Measurements from ENCODE around the gene AFDN.

Gene AFDN

DNA sequence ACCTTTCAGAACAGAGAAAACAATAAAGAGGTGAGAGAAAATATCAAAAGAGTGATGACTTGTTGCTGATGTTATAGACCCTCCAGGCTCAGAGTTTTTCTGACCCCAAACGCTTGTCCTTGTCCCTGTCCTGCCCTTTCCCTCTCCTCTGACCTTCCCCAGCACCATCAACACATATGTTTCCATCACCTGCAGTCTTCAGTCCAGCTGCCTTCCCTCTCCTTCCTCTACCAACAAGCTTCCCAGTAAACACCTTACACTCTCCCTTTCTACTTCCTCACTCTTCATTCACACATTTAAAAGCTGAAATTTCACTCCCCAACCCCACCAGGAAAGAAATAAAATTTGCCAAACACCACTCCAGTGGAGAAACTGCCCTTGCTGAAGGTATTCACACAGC, 25.4 kb upstream of the AFDN start:
- FAIRE-seq (no peak), DNase-seq (ENCODE audit: insufficient read length, low spot score) (no peak)
- TF ChIP-seq POLR2A (IDR thresholded peaks at IDR 0.05; ENCODE audit: low read depth, low read length), result no peak

DNA sequence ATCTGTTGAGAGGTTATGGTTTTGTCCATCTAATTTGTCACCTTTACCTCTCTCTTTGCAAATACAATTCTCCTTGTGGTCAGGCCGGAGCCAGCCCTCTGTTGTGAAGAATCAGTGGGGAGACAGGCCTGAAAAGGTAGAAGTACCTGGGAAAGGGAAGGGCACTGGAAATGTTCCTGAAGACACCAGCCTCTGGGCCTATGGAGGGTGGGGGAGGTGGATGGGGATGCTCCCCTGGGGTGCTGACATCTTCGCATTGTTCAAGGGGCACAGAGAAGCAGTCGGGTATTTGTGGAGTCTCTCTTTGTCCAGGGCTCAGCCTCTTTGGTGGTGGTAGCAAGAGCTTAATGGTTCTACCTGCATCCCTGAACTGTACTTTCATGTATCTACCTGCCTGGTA, 24.4 kb upstream of the AFDN start:
- TF ChIP-seq POLR2A (IDR thresholded peaks at IDR 0.05; ENCODE audit: low read depth, low read length), result no peak
- DNase-seq (ENCODE audit: insufficient read length, low spot score) (no peak), FAIRE-seq (no peak)

DNA sequence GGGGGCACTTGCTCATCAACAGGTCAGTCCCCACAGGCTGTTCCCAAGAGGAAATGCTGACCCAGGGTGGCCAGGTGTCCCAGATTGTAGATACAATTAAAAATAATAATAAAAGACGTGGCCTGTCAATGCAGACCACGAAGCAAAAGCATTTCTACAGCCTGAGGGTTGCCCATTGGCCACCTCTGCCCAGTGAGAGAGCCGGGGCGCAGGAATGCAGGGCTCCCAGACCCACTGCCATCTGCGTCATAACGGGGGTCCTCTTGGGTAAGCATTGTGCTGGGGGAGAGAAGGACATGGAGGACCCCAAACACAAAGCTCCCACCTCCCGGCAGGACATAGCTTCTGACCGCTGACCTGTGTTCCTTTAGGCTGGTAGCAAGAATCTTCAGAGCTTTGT, 22.9 kb upstream of the AFDN start:
- DNase-seq (ENCODE audit: insufficient read length, low spot score) (no peak), FAIRE-seq (no peak)
- TF ChIP-seq POLR2A (IDR thresholded peaks at IDR 0.05; ENCODE audit: low read depth, low read length), result no peak

DNA sequence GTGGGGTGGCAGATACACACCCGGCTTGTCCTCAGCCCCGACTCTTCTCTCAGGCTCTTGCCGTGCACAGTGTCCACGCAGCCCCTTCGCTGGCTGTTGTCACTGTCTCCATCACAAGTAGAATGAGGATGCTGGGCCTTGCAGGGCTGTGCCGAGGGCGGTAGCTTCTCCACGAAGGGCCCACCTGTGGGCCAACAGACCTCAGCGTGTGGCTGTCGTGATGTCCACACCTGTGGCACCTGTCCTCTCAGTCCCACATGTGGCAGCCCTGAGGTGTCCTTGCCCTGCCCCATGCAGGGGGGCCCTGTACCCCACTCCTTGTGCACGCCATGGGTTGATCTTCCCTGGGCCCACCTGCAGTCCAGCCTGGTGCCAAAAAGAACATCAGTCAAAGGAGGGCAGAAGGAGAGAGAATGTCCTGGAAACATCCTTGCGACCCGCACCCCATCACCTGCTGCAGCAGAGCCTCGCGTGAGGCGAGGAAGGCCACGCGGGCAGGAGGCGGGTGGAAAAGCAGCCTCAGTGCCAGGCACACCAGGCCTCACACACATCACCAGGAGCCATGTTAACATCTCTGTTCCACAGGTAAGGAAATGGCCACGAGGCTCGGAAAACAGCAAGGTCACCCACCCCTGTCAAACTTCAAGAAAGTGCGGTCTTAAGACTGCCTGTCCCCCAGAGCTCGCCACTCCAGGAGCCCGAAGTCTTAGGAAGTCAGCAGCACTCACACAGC, 22.3 kb upstream of the AFDN start:
- TF ChIP-seq POLR2A (IDR thresholded peaks at IDR 0.05; ENCODE audit: low read depth, low read length), result no peak
- FAIRE-seq (no peak), DNase-seq (ENCODE audit: insufficient read length, low spot score) (no peak)

DNA sequence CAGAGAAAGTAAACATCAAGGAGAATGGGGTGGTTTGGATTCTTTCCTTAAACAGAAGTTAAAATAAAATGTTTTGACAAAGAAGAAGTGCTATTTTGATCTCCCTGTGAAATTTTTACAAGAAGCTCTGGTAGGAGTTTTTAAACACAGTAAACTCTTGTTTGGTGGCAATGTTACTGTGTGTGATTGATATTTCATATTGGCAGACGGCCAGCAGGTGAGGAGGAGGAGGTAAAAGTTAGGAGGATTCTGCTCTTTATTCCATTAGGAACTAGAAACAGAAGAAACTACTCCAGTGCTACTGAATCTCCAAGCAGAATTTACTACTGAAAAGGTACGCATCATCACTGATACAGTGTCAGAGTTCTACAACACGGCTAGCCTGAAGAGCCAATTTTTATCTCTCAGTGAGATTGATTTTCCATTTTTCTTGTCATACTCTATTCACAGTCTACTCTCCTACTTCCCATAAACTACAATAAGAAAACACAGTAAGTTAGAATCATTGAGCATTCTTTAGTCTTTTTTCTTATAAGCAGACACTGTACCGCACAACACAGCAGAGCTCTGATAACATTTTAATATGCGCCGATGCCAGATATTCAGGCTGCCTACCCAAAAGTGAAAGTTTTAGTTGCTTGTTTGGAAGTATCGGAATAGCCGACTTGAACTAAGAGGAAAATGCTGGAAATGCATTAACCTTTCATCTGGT, 21.2 kb upstream of the AFDN start:
- FAIRE-seq, result no peak
- TF ChIP-seq POLR2A (IDR thresholded peaks at IDR 0.05; ENCODE audit: low read depth, low read length), result no peak

DNA sequence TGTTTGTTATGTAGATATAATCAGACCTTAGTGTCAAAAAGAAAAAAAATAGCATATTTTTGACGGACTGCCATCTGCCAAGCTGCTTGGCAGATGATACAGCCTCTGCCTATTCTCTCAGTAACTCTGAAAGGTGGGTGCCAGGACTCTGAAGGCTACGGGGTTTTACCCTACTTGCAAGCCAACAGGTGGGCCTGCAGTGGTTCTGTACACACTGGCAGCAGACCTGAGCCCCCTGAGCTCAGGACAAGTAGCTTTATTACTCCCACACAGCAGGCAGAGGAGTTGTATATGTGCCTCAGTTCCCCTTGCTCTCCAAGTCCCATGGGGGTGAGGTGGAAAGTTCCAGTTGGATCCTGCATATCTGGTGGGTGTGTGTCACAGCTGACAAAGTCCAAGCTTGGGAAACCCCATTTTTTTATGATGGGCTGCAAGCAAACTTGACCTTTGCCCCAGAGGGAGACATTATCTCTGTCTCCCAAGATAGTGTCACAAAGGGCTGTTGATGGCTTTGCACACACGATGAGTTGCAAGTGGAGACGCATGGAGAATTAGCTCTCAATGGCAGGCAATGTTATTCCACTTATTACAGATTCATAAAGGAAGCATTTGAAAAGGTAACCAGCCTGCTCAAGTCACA, 20.5 kb upstream of the AFDN start:
- no peak for FAIRE-seq
- no peak for TF ChIP-seq POLR2A (IDR thresholded peaks at IDR 0.05; ENCODE audit: low read depth, low read length)

More for the DNA sequence above, 21.2 kb upstream of the AFDN start:
- DNase-seq (ENCODE audit: insufficient read length, low spot score), result no peak

DNA sequence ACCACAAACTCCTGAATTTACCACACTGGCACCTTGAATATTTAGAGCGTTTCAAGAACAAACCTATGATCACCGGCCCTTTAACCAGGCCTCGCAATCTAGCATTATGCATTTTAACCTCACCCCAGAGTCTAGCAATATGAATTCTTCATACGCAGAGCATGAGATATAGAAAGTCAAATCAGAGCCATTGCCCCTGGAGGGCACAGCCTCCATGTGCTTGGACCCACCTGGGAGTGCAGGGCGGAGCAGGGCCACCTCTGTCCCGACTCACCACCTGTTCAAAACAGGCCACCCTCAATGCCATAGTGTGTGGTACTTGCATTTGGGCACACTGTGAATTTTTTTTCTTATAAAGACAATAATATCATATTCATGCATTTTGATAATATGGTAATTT, 19.5 kb upstream of the AFDN start:
- no peak for DNase-seq (ENCODE audit: insufficient read length, low spot score)
- FAIRE-seq, result no peak
- TF ChIP-seq POLR2A (IDR thresholded peaks at IDR 0.05; ENCODE audit: low read depth, low read length), result no peak

More for the DNA sequence above, 20.5 kb upstream of the AFDN start:
- DNase-seq (ENCODE audit: insufficient read length, low spot score), result no peak

DNA sequence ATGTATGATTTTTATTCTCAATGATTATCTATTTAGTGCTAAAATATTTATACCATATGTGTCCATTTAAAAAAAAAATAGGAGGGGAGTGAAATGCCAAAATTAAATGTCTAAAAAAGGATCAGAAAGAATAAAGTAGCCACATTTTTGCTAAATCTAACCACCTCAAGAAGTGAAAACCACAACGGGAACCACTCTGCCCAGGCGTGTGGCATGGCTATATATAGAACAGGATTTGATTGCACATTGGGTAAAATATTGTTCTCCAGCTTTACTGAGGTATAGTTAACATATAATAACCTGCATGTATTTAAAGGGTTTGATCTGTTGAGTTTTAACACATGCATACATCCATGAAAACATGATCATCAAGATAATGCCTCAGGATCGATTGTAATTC, 19.0 kb upstream of the AFDN start:
- DNase-seq (ENCODE audit: insufficient read length, low spot score) (no peak), FAIRE-seq (no peak)
- TF ChIP-seq POLR2A (IDR thresholded peaks at IDR 0.05; ENCODE audit: low read depth, low read length), result no peak

DNA sequence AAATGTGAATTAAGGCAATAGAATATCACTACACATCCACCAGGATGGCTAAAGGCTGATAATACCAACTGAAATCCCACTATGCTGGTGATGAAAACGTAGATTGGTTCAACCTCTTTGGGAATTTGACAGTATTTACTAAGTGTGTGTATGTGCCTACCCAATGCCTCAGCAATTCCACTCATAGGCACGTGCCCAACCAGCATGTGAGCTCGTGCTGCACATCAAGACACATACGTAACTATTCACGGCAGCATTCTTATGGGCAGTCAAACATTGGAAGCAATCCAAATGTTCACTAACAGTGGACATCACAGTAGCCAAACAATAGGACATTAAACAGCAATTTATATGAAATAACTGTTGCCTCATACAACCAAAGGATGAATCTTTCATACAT, 15.7 kb upstream of the AFDN start:
- TF ChIP-seq POLR2A (IDR thresholded peaks at IDR 0.05; ENCODE audit: low read depth, low read length), result no peak
- DNase-seq (ENCODE audit: insufficient read length, low spot score), result no peak
- FAIRE-seq, result no peak

DNA sequence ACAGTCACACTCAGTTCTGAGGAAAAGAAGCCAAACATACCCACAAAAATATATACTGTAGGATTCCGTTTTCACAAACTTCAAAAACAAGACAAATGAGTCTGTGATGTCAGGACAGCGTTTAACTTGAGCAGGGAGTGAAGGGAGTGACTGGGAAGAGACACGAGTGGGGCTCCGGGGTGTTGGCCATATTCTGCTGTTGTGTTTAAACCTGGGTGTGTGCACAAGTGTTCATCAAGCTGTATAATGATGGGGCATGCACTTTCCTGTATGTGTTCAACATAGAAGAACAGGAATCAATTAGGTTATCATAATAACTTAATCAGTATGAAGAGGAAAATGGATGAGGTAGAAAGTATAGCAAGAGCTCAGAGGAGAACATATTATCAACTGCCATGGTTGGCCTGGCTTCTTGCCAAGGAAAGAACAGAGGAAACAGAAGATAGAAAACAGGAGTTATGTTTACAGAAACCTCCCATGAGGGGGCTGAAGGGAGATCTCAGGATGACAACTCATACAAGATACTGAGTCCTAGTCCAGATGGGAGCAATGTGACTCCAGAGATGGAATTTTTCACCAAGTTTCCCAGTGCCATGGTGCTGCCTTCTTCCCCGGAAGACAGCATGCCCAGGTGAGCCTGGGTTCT, 15.1 kb upstream of the AFDN start:
- no peak for TF ChIP-seq POLR2A (IDR thresholded peaks at IDR 0.05; ENCODE audit: low read depth, low read length)
- DNase-seq (ENCODE audit: insufficient read length, low spot score) (no peak), FAIRE-seq (no peak)

DNA sequence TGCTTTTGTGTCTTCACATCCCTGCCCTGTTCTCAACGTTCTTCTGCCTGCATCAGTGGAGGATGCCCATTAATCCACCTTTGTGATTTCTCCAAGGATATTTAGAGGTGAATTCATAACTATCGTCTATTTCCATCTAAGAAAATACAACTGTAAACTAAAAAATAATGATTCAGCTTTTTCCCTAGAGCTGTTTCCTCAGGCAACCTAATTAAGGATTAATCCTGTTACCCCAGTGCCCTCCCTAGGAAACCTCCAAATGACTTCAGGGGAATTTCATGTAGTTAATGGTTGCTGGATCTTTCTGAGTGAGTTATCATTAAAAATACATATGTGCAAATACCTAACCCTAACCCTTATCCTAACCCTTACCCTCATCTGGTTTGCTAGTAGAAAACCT, 14.6 kb upstream of the AFDN start:
- DNase-seq (ENCODE audit: insufficient read length, low spot score), result no peak
- FAIRE-seq, result no peak
- no peak for TF ChIP-seq POLR2A (IDR thresholded peaks at IDR 0.05; ENCODE audit: low read depth, low read length)

DNA sequence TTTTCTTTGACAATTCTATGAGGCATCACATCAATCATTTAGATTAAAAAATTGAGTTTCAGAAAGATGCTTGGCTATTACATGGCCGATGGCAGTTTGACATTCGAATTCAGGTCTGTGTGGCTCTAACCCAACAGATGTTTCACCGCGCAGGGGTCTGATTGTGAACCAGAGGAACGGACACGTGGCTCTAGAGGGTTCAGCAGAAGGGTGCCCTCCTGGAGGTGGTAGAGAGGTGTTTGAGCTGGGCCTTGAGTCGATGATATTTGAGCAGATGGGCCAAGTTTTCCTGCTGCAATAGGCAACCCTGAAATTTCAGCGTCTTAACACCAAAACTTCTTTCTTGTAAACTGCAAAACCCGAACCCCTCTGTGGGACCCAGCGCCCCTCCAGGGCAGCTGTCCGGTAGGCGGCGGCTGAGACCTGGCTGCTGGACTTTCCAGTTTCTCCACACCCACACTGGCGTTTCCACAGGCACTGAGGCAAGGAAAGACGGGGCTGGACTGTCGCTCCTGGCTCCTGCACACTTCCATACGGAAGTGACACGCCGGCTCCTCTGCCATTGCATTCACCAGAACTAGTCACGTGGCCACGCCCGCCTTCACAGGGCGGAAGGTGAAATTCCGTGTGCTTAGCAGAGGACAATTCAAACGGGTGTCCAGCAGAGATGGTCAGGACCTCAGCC, 11.3 kb upstream of the AFDN start:
- FAIRE-seq (no peak), DNase-seq (ENCODE audit: insufficient read length, low spot score) (no peak)
- TF ChIP-seq POLR2A (IDR thresholded peaks at IDR 0.05; ENCODE audit: low read depth, low read length), result no peak

DNA sequence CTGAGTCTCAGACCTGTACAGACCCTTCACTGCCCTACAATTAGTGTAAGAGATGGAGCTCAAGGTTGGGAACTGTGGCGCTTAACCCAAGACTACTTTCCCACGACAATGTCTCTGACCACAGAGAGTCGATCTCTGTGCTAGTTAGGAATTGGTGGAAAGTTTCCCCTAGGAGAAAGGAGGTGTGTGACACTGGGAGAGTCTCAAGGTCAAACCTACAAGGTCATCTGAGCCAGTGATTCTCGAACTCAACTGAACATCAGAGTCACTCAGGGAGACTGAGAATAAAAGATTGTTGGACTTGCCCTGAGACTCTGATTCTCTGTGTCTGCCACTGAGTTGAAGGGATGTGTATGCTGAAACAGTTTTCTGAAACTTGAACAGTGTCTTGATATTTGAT, 9.7 kb upstream of the AFDN start:
- FAIRE-seq, result no peak
- no peak for TF ChIP-seq POLR2A (IDR thresholded peaks at IDR 0.05; ENCODE audit: low read depth, low read length)
- no peak for DNase-seq (ENCODE audit: insufficient read length, low spot score)

DNA sequence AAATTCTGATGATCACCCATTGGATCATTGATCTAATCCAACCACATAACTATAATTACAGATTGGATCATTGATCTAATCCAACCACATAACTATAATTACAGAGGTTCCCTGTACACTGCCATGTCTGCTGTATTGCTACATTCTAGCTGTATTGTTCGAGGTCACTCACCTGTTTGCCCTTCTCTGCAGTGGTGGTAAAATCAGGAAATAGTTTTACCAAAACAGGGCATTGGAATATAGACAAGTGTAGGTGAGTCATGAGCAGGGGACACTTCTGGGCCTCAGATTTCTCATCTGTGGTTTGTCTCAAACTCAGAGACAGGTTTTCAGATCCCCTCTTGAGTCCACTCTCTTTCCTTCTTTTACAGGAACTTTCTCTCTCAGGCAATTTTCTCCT, 9.0 kb upstream of the AFDN start:
- no peak for FAIRE-seq
- no peak for TF ChIP-seq POLR2A (IDR thresholded peaks at IDR 0.05; ENCODE audit: low read depth, low read length)
- DNase-seq (ENCODE audit: insufficient read length, low spot score), result no peak

All from H54 (cell line).